Bronchial epithelial cell (primary cell): ENCODE measurements around the gene SUGCT. TPM values are rescaled to one million over a fixed set of nuclear protein-coding genes. Genes with fewer than 3 reads are reported as not detected.
"Not testable (repeated sequence)": the region's sequence is repeated elsewhere in the genome, so short reads cannot be mapped to it uniquely, and the experiment has no call there.

ENCODE experiments used
- DNase-seq: peaks from one replicate; pipeline ENCODE4 v3.0.0-alpha.2; 2010; ENCODE audit warnings: low read depth
- FAIRE-seq: peaks from 2 replicates; lab custom pipeline; 2011; peaks lifted over from hg19 to GRCh38; lab: Jason Lieb, UNC
- H3K27me3 ChIP-seq: 2 replicates; pipeline ENCODE4 v1.5.1; 2011; ENCODE audit warnings: low read length; ENCODE audit not compliant: control insufficient read depth, insufficient read depth
- H3K36me3 ChIP-seq: 2 replicates; pipeline ENCODE4 v1.5.1; 2011; ENCODE audit warnings: low read length; ENCODE audit not compliant: control insufficient read depth, insufficient read depth
- H3K4me3 ChIP-seq: 2 replicates; pipeline ENCODE4 v1.5.1; 2011; ENCODE audit warnings: mild to moderate bottlenecking, low read depth, low read length, control low read depth
- total RNA-seq: library from RNA; depleted of rRNA; stranded (reverse); fragments of >200 nt; gene quantifications from 2 replicates; pipeline ENCODE4 v1.2.1, GENCODE V29; 2014
- TF ChIP-seq, protein P1 (sequence below): IDR thresholded peaks from 2 replicates; pipeline ENCODE4 v1.5.1; 2011; ENCODE audit warnings: mild to moderate bottlenecking, moderate library complexity, low read length, control low read depth, inconsistent platforms; ENCODE audit not compliant: insufficient read depth, severe bottlenecking

SUGCT gene
- total RNA-seq, 1 donor from 2014 or later, result 7.4 TPM

DNA sequence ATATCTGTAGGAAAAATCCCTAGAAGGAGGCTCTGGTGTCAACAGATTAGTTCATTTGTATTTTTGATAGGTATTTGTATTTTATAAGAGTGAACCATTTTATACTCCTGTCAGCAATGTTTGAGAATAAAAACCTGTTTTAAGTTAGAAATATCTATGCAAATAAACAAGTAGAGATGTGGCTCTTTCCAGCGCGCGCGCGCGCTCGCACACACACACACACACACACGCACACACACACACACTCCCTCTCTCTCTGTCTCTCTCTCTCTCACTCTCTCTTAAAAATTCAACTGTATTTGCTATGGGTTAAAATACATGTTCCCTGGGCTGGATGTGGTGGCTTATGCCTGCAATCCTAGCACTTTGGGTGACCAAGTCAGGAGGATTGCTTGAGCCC, 113.9 kb downstream of the SUGCT start:
- Histone ChIP-seq H3K27me3 (no peaks in the 10 kb centered on the region), H3K36me3 (no peaks in the 10 kb centered on the region), H3K4me3 (no peak overlapping the region)
- no peak for DNase-seq
- TF ChIP-seq, protein P1, sequence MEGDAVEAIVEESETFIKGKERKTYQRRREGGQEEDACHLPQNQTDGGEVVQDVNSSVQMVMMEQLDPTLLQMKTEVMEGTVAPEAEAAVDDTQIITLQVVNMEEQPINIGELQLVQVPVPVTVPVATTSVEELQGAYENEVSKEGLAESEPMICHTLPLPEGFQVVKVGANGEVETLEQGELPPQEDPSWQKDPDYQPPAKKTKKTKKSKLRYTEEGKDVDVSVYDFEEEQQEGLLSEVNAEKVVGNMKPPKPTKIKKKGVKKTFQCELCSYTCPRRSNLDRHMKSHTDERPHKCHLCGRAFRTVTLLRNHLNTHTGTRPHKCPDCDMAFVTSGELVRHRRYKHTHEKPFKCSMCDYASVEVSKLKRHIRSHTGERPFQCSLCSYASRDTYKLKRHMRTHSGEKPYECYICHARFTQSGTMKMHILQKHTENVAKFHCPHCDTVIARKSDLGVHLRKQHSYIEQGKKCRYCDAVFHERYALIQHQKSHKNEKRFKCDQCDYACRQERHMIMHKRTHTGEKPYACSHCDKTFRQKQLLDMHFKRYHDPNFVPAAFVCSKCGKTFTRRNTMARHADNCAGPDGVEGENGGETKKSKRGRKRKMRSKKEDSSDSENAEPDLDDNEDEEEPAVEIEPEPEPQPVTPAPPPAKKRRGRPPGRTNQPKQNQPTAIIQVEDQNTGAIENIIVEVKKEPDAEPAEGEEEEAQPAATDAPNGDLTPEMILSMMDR, result no peak
- FAIRE-seq, result no peak

GRCh38 chr7:40253444-40253843, 118.6 kb downstream of the SUGCT start:
- H3K4me3 ChIP-seq, DNase-seq, H3K36me3 ChIP-seq, H3K27me3 ChIP-seq, FAIRE-seq: not testable (repeated sequence)

DNA sequence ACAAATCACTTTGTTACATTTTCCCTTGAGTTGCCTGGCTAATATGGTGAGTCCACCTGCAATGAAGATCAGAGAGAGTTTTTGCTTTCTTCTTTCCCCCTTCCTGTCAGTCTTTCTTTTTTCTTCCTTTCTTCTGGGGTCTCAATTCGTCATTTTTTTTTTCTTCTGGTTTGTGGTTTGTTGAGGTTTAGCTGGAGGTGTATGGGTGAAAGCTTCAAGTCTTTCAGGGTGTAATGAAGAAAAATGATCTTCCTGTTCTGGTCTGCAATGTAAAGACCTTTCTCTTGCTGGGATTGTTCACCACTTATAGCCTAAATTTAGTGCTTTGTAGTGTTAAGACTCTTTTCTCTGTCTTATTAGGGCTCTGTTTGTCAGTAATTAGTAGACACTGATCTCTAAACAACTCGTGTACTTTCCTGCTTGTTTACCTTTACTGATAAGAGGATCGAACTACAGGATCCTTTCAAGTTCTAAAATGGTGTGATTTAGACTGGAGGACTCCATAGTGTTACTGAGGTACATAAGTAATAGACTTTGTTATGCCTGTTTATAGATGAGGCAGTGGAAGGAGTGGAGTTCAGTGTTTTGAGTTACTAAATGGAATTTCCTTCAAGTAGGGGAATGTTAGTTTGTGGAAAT, 129.1 kb downstream of the SUGCT start:
- DNase-seq (no peak), FAIRE-seq (no peak)
- no peaks in the 10 kb centered on the region for H3K27me3 ChIP-seq
- H3K36me3 ChIP-seq, result no peaks in the 10 kb centered on the region
- H3K4me3 ChIP-seq, result no peak overlapping the region
- TF ChIP-seq, protein P1, result no peak

DNA sequence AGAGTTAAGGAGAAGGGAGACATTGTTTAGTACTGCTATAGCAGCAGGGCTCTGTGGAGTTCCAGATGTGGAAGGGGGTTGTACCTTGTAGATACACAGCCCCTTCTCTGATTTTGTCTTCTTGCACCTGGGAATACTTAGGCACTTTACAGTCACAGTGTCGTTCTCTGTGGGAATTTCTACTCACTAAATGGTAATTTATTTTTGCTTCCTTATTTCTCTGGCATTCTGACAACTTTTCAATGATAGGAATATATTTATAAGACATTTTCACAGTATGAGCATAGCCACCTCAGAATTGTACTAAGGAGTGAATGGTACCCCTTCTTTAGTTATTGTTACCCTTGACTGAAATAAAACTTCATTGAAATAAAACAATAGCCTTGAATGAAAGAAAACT, 132.8 kb downstream of the SUGCT start:
- no peak for FAIRE-seq
- TF ChIP-seq, protein P1, result no peak
- H3K36me3 ChIP-seq, result no peaks in the 10 kb centered on the region
- no peaks in the 10 kb centered on the region for H3K27me3 ChIP-seq
- no peak overlapping the region for H3K4me3 ChIP-seq
- DNase-seq, result no peak

- H3K4me3 ChIP-seq, H3K36me3 ChIP-seq, DNase-seq, H3K27me3 ChIP-seq, FAIRE-seq: not testable (repeated sequence)
These were observed 134.0 kb downstream of the SUGCT start for GRCh38 chr7:40268810-40269209.

- no peak overlapping the region for H3K4me3 ChIP-seq
- H3K27me3 ChIP-seq, result no peaks in the 10 kb centered on the region
- H3K36me3 ChIP-seq, result no peaks in the 10 kb centered on the region
- DNase-seq, result no peak
- no peak for FAIRE-seq
- TF ChIP-seq, protein P1, result no peak
These were observed 141.3 kb downstream of the SUGCT start for GRCh38 chr7:40276061-40276460.

- DNase-seq (no peak), FAIRE-seq (no peak)
- Histone ChIP-seq H3K36me3 (no peaks in the 10 kb centered on the region), H3K27me3 (no peaks in the 10 kb centered on the region), H3K4me3 (no peak overlapping the region)
- TF ChIP-seq, protein P1, result no peak
These were observed 145.2 kb downstream of the SUGCT start for GRCh38 chr7:40279991-40280390.
